HuH-7.5 (cell line): ENCODE measurements around the gene FMN1.

Experiments used
- DNase-seq: peaks from one replicate; pipeline ENCODE4 v3.0.0; 2011; ENCODE audit warnings: low spot score

FMN1 gene

GRCh38 chr15:32766101-32766500, 428.4 kb downstream of the FMN1 start:
- DNase-seq, result no peak

- DNase-seq, result no peak
Observed at GRCh38 chr15:32765236-32765635, 429.3 kb downstream of the FMN1 start.

GRCh38 chr15:32763295-32763694, 431.2 kb downstream of the FMN1 start:
- DNase-seq, result no peak

GRCh38 chr15:32757426-32757825, 437.1 kb downstream of the FMN1 start:
- no peak for DNase-seq

GRCh38 chr15:32750979-32751378, 443.5 kb downstream of the FMN1 start:
- DNase-seq, result no peak

- no peak for DNase-seq
Observed at GRCh38 chr15:32747921-32748342, 446.6 kb downstream of the FMN1 start.

- DNase-seq, result no peak
Observed at GRCh38 chr15:32746116-32746857, 448.2 kb downstream of the FMN1 start.

GRCh38 chr15:32743411-32744140, 450.9 kb downstream of the FMN1 start:
- no peak for DNase-seq

- no peak for DNase-seq
Observed at GRCh38 chr15:32739522-32740063, 454.9 kb downstream of the FMN1 start.

- no peak for DNase-seq
Observed at GRCh38 chr15:32738666-32739065, 455.8 kb downstream of the FMN1 start.

GRCh38 chr15:32737304-32737703, 457.2 kb downstream of the FMN1 start:
- DNase-seq, result no peak

- no peak for DNase-seq
Observed at GRCh38 chr15:32736701-32737061, 457.8 kb downstream of the FMN1 start.

- DNase-seq, result no peak
Observed at GRCh38 chr15:32735989-32736700, 458.4 kb downstream of the FMN1 start.

GRCh38 chr15:32733281-32733680, 461.2 kb downstream of the FMN1 start:
- no peak for DNase-seq

GRCh38 chr15:32732574-32733157, 461.8 kb downstream of the FMN1 start:
- DNase-seq, result no peak

GRCh38 chr15:32730677-32731654, 463.5 kb downstream of the FMN1 start:
- DNase-seq, result no peak

- DNase-seq, result no peak
Observed at GRCh38 chr15:32729700-32730395, 464.7 kb downstream of the FMN1 start.

- no peak for DNase-seq
Observed at GRCh38 chr15:32723171-32723948, 471.2 kb downstream of the FMN1 start.

GRCh38 chr15:32722136-32722535, 472.4 kb downstream of the FMN1 start:
- no peak for DNase-seq

GRCh38 chr15:32721596-32721995, 472.9 kb downstream of the FMN1 start:
- no peak for DNase-seq
